H9 (cell line): ENCODE data around the gene NID1. TPM values are rescaled to one million over a fixed set of nuclear protein-coding genes. Genes with fewer than 3 reads are reported as not detected.

ENCODE experiments used
- DNase-seq: peaks from one replicate; pipeline ENCODE4 v3.0.0-alpha.2; 2017
- H2AFZ ChIP-seq: one replicate; pipeline ENCODE4 v1.6.1; 2013; ENCODE audit warnings: mild to moderate bottlenecking, low read length, control low read depth, moderate library complexity
- H2AK5ac ChIP-seq: 2 replicates; pipeline ENCODE4 v1.6.1; 2013; ENCODE audit warnings: low read length, control low read depth, mixed read lengths; ENCODE audit not compliant: insufficient read length
- H2BK120ac ChIP-seq: one replicate; pipeline ENCODE4 v1.6.1; 2013; ENCODE audit warnings: low read depth, mild to moderate bottlenecking, low read length, control low read depth, inconsistent platforms; ENCODE audit not compliant: poor library complexity, severe bottlenecking
- H2BK12ac ChIP-seq: 2 replicates; pipeline ENCODE4 v1.6.1; 2013; ENCODE audit warnings: low read length, control low read depth, mixed read lengths, low read depth; ENCODE audit not compliant: insufficient read length
- H2BK15ac ChIP-seq: 2 replicates; pipeline ENCODE4 v1.6.1; 2013; ENCODE audit warnings: low read depth, low read length, control low read depth
- H2BK20ac ChIP-seq: one replicate; pipeline ENCODE4 v1.6.1; 2013; ENCODE audit warnings: low read depth, mild to moderate bottlenecking, low read length, control low read depth, inconsistent platforms; ENCODE audit not compliant: poor library complexity, severe bottlenecking
- H2BK5ac ChIP-seq: 2 replicates; pipeline ENCODE4 v1.6.1; 2013; ENCODE audit warnings: low read length, control low read depth, mixed read lengths; ENCODE audit not compliant: insufficient read length
- H3K14ac ChIP-seq: 2 replicates; pipeline ENCODE4 v1.6.1; 2013; ENCODE audit warnings: low read length, control low read depth; ENCODE audit not compliant: insufficient read depth
- H3K18ac ChIP-seq: 2 replicates; pipeline ENCODE4 v1.6.1; 2013; ENCODE audit warnings: low read depth, mild to moderate bottlenecking, mixed read lengths, low read length, control low read depth; ENCODE audit not compliant: insufficient read length
- H3K23ac ChIP-seq: 2 replicates; pipeline ENCODE4 v1.6.1; 2013; ENCODE audit warnings: low read length, control low read depth, mixed read lengths, low read depth; ENCODE audit not compliant: insufficient read length
- H3K23me2 ChIP-seq: 2 replicates; pipeline ENCODE4 v1.6.1; 2013; ENCODE audit warnings: low read depth, mild to moderate bottlenecking, mixed read lengths, low read length, control low read depth; ENCODE audit not compliant: insufficient read length, poor library complexity, severe bottlenecking
- H3K27ac ChIP-seq: 2 replicates; pipeline ENCODE4 v1.5.1; 2013; ENCODE audit warnings: low read length, control low read depth, mixed read lengths, low read depth; ENCODE audit not compliant: insufficient read length
- H3K27me3 ChIP-seq: 2 replicates; pipeline ENCODE4 v1.6.1; 2013; ENCODE audit warnings: low read length, control low read depth, inconsistent platforms; ENCODE audit not compliant: insufficient read depth
- H3K4ac ChIP-seq: 2 replicates; pipeline ENCODE4 v1.6.1; 2013; ENCODE audit warnings: low read depth, mild to moderate bottlenecking, control low read depth, inconsistent platforms, low read length, moderate library complexity
- H3K4me1 ChIP-seq: 2 replicates; pipeline ENCODE4 v1.6.1; 2013; ENCODE audit warnings: low read length, control low read depth, inconsistent platforms; ENCODE audit not compliant: insufficient read depth
- H3K4me2 ChIP-seq: 2 replicates; pipeline ENCODE4 v1.6.1; 2013; ENCODE audit warnings: low read length, control low read depth, mixed read lengths; ENCODE audit not compliant: insufficient read length, insufficient read depth
- H3K56ac ChIP-seq: 2 replicates; pipeline ENCODE4 v1.6.1; 2013; ENCODE audit warnings: low read depth, mild to moderate bottlenecking, mixed read lengths, low read length, control low read depth; ENCODE audit not compliant: insufficient read length
- H3K79me1 ChIP-seq: 2 replicates; pipeline ENCODE4 v1.6.1; 2013; ENCODE audit warnings: low read depth, mild to moderate bottlenecking, moderate library complexity, low read length, control low read depth, inconsistent platforms; ENCODE audit not compliant: insufficient read depth, poor library complexity, severe bottlenecking
- H3K79me2 ChIP-seq: 2 replicates; pipeline ENCODE4 v1.6.1; 2013; ENCODE audit warnings: low read length, control low read depth, inconsistent platforms; ENCODE audit not compliant: insufficient read depth
- H3K9ac ChIP-seq: 2 replicates; pipeline ENCODE4 v1.6.1; 2013; ENCODE audit warnings: low read length, control low read depth, mixed read lengths; ENCODE audit not compliant: insufficient read length; ENCODE audit errors: extremely low read depth
- H3K9me3 ChIP-seq: one replicate; pipeline ENCODE4 v1.6.1; 2013; ENCODE audit warnings: low read depth, low read length, inconsistent platforms; ENCODE audit not compliant: control insufficient read depth
- H3T11ph ChIP-seq: one replicate; pipeline ENCODE4 v1.6.1; 2013; ENCODE audit warnings: mild to moderate bottlenecking, low read length, control low read depth, inconsistent platforms
- H4K20me1 ChIP-seq: one replicate; pipeline ENCODE4 v1.6.1; 2013; ENCODE audit not compliant: control insufficient read depth, insufficient read length, insufficient read depth
- H4K5ac ChIP-seq: 2 replicates; pipeline ENCODE4 v1.6.1; 2013; ENCODE audit warnings: low read depth, mild to moderate bottlenecking, mixed read lengths, low read length, control low read depth; ENCODE audit not compliant: insufficient read length
- H4K8ac ChIP-seq: replicated peaks from 2 replicates; pipeline ENCODE4 v1.6.1; 2013; ENCODE audit warnings: low read length, control low read depth, mixed read lengths, low read depth; ENCODE audit not compliant: insufficient read length
- H4K91ac ChIP-seq: 2 replicates; pipeline ENCODE4 v1.6.1; 2013; ENCODE audit warnings: low read depth, mild to moderate bottlenecking, moderate library complexity, mixed read lengths, low read length, control low read depth; ENCODE audit not compliant: insufficient read length
- H3K27ac Mint-ChIP-seq, 3 experiments: 2 replicates in 2 of 3; 3 replicates in 1 of 3; pipeline ENCODE4 v1.8.0; 2020 to 2021; ENCODE audit warnings: mixed read lengths in 3 of 3, mild to moderate bottlenecking in 1 of 3, moderate library complexity in 1 of 3
- H3K27me3 Mint-ChIP-seq: 2 replicates; pipeline ENCODE4 v1.8.0; 2021; ENCODE audit warnings: low read depth, mild to moderate bottlenecking, moderate library complexity, mixed read lengths
- H3K36me3 Mint-ChIP-seq, 3 experiments: 2 replicates in 2 of 3; 3 replicates in 1 of 3; pipeline ENCODE4 v1.8.0; 2020 to 2021; ENCODE audit warnings: low read depth in 3 of 3, mixed read lengths in 3 of 3; ENCODE audit not compliant: insufficient read depth in 1 of 3
- H3K4me1 Mint-ChIP-seq, 2 experiments: 2 replicates each; pipeline ENCODE4 v1.8.0; 2020; ENCODE audit warnings: mixed read lengths in 2 of 2
- H3K4me3 Mint-ChIP-seq, 2 experiments: 2 replicates in 1 of 2; 3 replicates in 1 of 2; pipeline ENCODE4 v1.8.0; 2020 to 2021; ENCODE audit warnings: mild to moderate bottlenecking in 2 of 2, mixed read lengths in 2 of 2, moderate library complexity in 1 of 2
- H3K9me3 Mint-ChIP-seq, 2 experiments: 2 replicates in 1 of 2; 3 replicates in 1 of 2; pipeline ENCODE4 v1.8.0; 2020; ENCODE audit warnings: mild to moderate bottlenecking in 2 of 2, mixed read lengths in 2 of 2, moderate library complexity in 1 of 2
- WGBS: extraction: QIAGEN DNeasy Blood & Tissue Kit; methylation state at CpG from one replicate; pipeline ENCODE4 v1.1.7; 2013; ENCODE audit warnings: missing lambda C conversion rate, low lambda C conversion rate, mixed read lengths; ENCODE audit not compliant: insufficient read length; ENCODE audit errors: extremely low coverage; 5-methylcytosine and 5-hydroxymethylcytosine counted together
- total RNA-seq: library from RNA; stranded (reverse); gene quantifications from 2 replicates; pipeline ENCODE4 v1.2.1, GENCODE V29; 2021
- TF ChIP-seq, protein P1 (sequence below): fragments of 200-600 bp; sonication (generic); conservative IDR thresholded peaks from 3 replicates; pipeline ENCODE4 v1.8.0; 2021; ENCODE audit warnings: antibody characterized with exemption, mild to moderate bottlenecking

NID1 gene
- total RNA-seq, 1 experiment from 2014 or later: 28.5 TPM

- no peak overlapping the region for H3K4me2 ChIP-seq
- H2BK120ac ChIP-seq: no peak overlapping the region
- H3K79me1 ChIP-seq: no peaks in the 10 kb centered on the region
- H2BK20ac ChIP-seq: no peak overlapping the region
- H3K27ac ChIP-seq: no peak overlapping the region
- H3K4ac ChIP-seq: no peak overlapping the region
- DNase-seq: no peak
- Mint-ChIP-seq H3K36me3 (peaks cover 0 to 2% (median 0%) of the 10 kb centered on the region in 3 experiments; a peak in 3 of 7 replicates), H3K27ac (no peak overlapping the region), H3K9me3 (no peaks in the 10 kb centered on the region), H3K4me3 (no peak overlapping the region; a peak in 1 of 5 replicates), H3K4me1 (no peaks in the 10 kb centered on the region), H3K27me3 (no peaks in the 10 kb centered on the region)
- no peak overlapping the region for H3K23ac ChIP-seq
- no peaks in the 10 kb centered on the region for H3K9me3 ChIP-seq
- H4K8ac ChIP-seq: no peak overlapping the region
- H2AK5ac ChIP-seq: no peak overlapping the region
- no peaks in the 10 kb centered on the region for H3K4me1 ChIP-seq
- WGBS: no CpG with 5 or more reads among the region's 5 CpGs
- no peak overlapping the region for H3K14ac ChIP-seq
- TF ChIP-seq, protein P1, sequence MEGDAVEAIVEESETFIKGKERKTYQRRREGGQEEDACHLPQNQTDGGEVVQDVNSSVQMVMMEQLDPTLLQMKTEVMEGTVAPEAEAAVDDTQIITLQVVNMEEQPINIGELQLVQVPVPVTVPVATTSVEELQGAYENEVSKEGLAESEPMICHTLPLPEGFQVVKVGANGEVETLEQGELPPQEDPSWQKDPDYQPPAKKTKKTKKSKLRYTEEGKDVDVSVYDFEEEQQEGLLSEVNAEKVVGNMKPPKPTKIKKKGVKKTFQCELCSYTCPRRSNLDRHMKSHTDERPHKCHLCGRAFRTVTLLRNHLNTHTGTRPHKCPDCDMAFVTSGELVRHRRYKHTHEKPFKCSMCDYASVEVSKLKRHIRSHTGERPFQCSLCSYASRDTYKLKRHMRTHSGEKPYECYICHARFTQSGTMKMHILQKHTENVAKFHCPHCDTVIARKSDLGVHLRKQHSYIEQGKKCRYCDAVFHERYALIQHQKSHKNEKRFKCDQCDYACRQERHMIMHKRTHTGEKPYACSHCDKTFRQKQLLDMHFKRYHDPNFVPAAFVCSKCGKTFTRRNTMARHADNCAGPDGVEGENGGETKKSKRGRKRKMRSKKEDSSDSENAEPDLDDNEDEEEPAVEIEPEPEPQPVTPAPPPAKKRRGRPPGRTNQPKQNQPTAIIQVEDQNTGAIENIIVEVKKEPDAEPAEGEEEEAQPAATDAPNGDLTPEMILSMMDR: no peak
- H3K56ac ChIP-seq: no peak overlapping the region
- no peak overlapping the region for H2BK15ac ChIP-seq
- no peak overlapping the region for H4K91ac ChIP-seq
- H2BK5ac ChIP-seq: no peak overlapping the region
- H3K27me3 ChIP-seq: no peaks in the 10 kb centered on the region
- no peak overlapping the region for H4K5ac ChIP-seq
- H3K9ac ChIP-seq: no peak overlapping the region
- H3K23me2 ChIP-seq: no peaks in the 10 kb centered on the region
- no peaks in the 10 kb centered on the region for H3K79me2 ChIP-seq
- H2BK12ac ChIP-seq: no peak overlapping the region
- no peak overlapping the region for H2AFZ ChIP-seq
- no peaks in the 10 kb centered on the region for H4K20me1 ChIP-seq
- H3T11ph ChIP-seq: no peak overlapping the region
- H3K18ac ChIP-seq: no peak overlapping the region
These were observed 45.9 kb downstream of the NID1 start for GRCh38 chr1:236018885-236019453.
